Panc1 (cell line): ENCODE measurements around the gene CHST11.

Experiments
- POLR2AphosphoS5 ChIP-seq: IDR thresholded peaks from 2 replicates; pipeline ENCODE4 v1.6.1; 2012; ENCODE audit warnings: mild to moderate bottlenecking, low read depth, low read length, moderate library complexity
- TCF7L2 ChIP-seq: IDR thresholded peaks from 2 replicates; pipeline ENCODE4 v1.6.1; 2011; ENCODE audit warnings: mild to moderate bottlenecking, low read depth, low read length, inconsistent platforms
- TF ChIP-seq, protein P1 (sequence below): fragments of 450-650 bp; IDR thresholded peaks from 2 replicates; pipeline ENCODE4 v1.5.1; 2017; ENCODE audit warnings: mild to moderate bottlenecking

DNA sequence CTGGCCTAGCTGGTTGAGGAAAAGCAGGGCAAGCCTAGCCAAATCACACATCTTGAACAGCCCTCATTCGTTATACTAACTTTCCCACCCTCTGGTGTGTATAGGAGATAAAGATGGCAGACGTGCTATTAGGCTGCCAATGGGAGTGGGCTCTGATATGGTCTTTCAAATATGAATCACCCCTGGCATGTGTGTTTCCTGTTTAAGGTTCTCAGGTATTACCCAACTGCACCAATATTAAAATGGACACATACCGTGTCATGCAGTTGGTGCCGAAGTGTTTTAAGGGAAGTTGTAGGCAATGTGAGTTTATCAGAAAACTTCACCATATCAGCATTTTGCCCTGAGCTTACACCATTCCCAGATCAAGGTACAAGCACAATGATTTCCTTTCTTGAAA is 33.4 kb downstream of the CHST11 start:
- TF ChIP-seq, protein P1, sequence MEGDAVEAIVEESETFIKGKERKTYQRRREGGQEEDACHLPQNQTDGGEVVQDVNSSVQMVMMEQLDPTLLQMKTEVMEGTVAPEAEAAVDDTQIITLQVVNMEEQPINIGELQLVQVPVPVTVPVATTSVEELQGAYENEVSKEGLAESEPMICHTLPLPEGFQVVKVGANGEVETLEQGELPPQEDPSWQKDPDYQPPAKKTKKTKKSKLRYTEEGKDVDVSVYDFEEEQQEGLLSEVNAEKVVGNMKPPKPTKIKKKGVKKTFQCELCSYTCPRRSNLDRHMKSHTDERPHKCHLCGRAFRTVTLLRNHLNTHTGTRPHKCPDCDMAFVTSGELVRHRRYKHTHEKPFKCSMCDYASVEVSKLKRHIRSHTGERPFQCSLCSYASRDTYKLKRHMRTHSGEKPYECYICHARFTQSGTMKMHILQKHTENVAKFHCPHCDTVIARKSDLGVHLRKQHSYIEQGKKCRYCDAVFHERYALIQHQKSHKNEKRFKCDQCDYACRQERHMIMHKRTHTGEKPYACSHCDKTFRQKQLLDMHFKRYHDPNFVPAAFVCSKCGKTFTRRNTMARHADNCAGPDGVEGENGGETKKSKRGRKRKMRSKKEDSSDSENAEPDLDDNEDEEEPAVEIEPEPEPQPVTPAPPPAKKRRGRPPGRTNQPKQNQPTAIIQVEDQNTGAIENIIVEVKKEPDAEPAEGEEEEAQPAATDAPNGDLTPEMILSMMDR = no peak
- TF ChIP-seq POLR2AphosphoS5 (no peak), TCF7L2 (no peak)
